ENCODE data around the gene HSDL2.
"Not testable (repeated sequence)": the region's sequence is repeated elsewhere in the genome, so short reads cannot be mapped to it uniquely, and the experiment has no call there.

The HSDL2 gene

DNA sequence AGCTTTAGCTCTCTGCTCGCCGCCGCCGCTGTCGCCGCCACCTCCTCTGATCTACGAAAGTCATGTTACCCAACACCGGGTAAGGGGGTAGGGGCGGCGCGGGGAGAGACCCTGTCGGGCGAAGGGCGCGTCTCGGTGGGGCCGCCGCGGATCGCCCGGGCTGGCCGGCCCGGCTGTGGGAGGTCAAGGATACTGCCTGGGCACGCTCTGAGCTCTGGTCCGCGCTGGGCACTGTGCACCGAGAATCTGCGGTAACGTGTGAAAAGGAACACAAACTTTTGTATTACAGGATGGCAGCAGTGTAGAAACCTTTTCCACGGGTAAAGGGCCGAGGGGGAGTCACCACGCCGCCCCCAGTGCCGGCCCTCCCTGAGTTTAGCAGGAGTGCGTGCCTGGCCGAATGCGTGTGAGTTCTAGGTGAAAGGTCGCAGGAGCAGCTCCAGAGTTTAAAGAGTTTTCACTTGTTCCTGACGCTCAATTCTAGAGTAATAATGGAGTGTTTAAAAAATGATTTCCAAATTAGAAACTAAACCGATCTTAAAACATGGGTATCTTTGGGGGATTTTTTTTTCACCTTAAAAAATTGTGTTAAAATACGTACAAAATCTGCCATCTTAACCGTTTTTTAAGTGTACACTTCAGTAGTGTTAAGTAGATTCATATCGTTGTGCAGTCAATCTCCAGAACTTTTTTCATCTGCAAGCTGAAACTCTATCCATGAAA lies at the start of gene HSDL2:
HSDL2 (plus strand) TSS at position 7 of the 723 bp plus-strand sequence; CDS start at position 63, 56 bp downstream.
- DNase-seq = no peak

DNA sequence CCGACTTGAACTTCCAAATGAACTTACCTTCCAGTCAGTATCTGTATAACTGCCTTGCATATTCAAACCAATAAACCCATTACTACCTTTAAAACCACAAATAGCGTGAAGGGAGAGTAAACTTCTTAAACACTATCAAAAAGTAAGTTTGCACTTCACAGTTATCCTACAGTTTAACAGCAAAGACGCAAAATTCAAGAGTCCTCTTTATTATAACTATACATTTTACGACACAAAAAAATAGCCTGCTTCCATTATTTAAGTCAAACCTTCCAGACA lies 48.3 kb upstream of the HSDL2 start:
- no peak for DNase-seq

DNA sequence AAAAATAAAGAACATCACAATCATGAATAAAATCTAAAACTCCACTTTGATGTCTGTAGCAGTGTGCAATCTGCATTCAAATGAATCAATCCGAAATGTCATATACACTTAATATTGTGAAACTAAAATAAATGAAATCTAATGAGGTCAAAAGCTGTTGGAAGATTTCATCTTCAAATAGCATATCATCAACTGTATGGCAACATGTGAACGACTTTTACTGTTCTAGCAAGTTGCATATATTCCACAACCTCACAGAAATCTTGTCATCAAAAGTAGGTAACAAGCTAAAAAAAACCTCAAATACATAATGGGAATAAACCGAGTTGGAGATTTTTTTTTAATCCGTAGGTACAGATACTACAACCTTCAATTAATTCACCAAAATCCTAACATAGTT lies 47.7 kb upstream of the HSDL2 start:
- no peak for DNase-seq

DNA sequence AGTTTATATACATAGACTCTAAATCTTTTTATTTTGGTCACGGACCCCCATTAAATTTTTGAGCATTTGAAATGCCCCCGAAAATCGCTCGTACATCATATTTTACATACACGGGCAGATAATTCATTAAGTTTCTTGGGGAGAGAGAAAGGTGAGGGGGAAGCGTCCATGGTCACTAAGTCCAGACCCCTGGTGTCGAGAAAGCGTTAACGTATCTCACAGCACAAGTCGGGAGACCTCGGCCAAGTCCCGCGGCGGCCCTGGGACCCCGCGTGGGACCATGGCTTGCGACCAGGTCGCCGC lies 47.3 kb upstream of the HSDL2 start:
- DNase-seq = no peak

DNA sequence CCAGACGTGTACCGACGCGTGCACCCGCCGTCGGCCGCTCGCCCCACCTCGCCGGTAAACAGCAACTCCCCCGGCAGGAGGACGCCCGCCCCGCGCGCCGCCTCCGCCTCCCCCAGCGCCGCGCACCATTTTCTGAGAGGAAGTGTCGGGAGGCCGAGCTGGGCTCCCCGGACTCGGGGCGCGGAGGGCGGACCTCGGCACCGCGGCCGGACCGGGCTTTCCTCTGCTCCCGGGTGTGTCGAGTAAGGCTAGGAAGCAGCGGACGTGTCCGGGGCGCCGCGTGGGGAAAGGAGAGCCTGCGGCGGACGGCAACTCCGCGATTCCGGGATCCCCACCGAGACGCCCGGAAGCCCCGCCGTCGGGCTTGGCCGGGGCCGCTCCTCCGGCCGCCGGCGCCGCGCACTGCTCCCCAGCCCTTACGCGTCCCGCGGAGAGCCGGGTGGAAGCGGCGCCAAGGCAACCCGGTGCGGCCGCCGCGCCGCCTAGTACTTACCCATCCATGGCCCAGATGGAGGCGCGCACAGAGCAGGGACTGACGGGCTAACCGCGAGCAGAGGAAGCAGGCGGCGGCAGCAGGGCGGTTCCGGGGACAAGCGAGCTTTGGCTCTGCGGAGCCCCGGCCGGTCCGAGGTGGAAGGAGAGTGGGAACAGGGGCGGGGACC lies 46.8 kb upstream of the HSDL2 start, which contains the start of gene PTBP3:
PTBP3 (minus strand) TSS at position 643 of the 662 bp plus-strand sequence. CDS start 35,754 bp downstream, outside the sequence.
- peak; percentile 73 to 78 for DNase-seq

DNA sequence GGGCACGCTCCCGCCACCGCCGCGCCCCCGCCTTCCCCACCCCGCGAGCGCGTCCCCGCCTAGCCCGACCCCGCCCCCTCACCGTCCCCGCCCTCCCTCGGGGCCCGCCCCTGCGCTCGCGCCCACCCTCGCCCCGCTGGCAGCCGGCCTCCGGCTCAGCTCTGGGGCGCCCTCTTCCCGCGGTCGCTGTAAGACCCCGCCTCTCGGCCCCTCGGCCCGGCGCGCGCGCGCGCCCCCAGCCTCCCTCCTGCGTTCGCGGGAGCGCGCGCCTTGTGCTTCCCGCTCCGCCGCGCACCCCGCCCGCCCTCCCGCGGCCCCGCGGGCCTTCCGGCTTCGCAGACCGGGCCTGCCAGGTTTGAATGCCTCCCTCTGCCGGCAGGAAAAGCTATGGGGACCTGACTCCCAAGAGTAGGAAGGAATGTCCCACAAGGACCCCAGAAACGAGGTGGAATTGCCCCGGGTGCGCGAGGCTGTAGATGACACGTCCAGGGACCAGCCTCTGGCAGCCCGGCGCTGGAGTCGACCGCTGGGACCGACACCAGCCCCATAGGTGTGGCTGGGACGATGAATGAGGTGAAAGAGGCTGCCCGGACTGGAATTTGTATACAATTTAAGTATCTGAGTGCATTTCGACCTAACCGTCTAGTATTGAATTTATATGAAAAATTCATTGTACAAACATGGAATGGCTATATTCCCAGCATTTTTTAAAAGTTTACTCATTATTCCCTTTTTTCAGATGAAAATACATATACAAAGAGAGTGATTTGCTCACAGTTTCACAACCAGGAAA lies 46.1 kb upstream of the HSDL2 start:
- DNase-seq = peak; percentile 92

DNA sequence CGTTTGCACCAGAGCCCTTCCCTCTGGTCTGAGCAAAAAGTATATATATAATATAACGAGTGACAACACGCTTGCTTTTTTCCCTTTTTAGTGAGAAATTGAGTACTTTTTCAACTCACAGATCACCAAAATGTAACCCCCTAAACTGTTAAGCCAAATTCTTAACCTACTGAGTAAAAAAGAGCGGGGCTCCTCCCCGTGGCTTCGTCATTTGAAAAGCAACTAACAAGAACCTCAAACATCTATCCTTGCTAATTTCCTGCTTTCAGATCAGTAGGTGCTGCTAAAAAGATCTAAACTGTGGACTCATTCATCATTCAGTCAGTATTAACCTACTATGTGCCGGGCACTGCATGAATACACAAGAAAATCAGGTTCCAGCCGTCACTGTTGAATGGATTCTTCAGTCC lies 45.5 kb upstream of the HSDL2 start:
- no peak for DNase-seq

DNA sequence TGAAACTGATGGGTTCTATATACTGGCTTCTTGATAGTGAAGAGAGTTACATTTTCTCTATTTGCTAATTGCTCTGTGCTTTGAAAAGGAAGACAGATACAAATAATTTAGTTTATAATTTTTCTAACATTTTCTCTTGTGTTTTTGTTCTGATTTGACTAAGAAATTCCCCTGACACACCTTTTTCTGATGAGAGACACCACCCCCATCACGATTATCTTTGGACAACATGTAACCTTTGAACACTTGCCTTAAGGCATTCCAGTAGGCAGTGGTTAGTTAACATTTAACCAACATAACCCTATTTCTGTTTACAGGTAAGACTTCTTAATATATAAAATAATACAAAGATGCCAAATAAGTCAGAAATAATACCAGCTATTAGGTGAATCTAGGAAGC lies 42.4 kb upstream of the HSDL2 start:
- no peak for DNase-seq

DNA sequence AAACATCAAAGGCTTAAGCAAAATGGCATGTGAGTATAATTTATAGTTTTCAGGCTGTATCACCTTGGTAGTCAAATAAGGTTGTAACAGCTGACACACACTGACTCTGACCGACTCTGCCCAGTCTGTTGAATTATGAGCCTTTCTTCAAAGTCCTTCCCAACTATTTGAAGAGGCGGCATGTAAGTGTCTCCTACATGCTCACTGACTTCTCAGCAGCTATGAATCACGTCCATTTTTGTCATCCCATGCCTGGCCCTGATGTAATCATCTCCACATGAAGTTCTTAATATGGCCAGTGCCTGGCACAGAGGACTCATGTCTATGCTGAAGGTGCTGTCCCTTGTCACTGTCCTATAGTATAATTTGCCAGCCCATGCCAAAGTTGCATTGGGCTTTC lies 41.3 kb upstream of the HSDL2 start:
- DNase-seq = no peak

DNA sequence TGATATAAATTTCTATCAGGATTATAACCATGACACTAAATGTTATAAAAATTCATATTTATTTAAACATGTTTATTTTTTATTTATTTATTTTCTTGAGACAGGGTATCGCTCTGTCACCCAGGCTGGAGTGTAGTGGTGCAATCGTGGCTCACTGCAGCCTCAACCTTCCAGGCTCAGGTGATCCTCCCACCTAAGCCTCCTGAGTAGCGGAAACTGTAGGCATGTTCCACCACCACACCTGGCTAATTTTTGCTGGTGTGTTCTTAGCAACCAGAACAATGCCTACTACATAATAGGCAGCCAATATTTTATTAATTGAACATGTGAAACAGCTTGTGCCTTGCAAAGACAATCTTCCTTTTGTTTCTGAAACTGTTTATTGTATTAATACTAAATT lies 40.0 kb upstream of the HSDL2 start:
- DNase-seq = no peak

DNA sequence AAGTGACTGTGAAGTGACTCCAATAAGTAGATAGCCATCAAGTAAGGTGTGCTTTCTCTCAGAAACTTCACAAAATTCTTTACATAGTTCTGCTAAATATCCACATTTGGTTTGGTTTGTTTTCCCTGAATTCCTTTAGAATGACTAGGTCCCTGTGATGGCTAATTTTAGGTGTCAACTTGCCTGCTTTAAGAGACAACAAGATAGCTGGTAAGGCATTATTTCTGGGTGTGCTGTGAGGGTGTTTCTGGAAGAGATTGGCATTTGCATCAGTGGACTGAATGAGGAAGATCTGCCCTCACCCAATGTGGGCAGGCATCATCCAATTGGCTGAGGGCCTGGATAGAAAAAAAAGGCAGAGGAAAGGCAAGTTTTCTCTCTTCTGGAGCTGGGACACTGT lies 38.2 kb upstream of the HSDL2 start:
- no peak for DNase-seq

DNA sequence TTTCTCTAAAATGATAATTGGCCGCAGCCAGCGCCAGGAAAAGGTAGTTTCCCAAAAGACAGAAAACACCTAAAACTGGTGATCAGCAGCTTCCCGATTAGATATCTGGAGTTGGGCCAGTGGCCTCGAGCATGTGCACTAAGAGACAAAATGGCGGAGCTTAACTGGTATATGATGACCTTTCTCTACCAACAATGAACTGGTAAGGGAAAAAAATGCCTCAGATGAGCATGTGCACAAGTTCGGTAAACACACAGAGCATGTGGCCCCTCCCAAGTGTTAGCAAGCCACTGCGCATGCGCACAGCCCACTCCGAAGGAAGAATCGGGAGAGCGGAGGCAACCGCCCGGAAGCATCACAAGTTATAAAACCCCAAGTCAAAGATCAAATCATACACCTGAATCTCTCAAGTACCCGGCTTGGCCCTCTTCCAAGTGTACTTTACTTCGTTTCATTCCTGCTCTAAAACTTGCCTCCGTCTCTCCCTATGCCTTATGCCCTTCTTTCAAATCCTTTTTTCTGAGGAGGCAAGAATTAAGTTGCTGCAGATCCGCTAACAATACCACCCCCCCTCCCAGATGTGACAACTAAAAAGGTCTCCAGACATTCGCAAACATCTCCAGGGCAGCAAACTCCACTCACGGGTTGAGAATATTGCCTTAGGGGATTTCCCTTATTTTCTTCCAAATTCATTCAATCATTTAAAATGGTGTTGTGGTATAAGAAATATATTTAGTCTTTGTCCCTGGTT lies 31.5 kb upstream of the HSDL2 start:
- DNase-seq = no peak

DNA sequence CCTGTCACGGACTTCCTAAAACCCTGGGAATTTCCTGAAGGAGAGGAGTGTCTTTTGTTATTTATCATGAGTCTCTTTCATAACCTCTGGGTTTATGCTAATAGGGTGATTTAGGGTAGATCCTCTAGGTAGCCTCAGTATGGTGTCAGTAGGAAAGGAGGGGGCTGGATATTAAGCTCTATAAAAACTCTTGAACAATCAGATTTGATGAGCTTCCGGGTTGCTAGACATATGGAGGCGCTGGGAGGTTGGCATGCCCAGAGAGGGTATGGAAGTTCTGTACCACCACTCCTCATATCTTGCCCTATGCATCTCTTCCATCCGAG lies 30.9 kb upstream of the HSDL2 start:
- no peak for DNase-seq

DNA sequence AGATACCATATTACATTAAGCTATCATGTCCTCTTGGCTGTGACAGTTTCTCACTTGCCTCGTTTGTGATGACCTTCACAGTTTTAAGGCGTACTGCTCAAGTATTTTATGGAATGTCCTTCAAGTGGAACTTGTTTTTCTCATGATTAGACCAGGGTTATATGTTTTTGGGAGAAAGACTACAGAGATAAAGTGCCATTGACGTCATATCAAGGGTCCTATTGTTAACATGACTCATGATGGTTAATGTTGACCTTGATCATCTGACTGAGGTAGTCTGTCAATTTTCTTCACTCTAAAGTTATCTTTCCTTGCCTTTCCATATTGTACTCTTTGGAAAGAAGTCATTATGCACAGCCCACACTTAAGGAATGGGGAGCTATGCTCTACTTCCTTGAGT lies 28.7 kb upstream of the HSDL2 start:
- DNase-seq = no peak

DNA sequence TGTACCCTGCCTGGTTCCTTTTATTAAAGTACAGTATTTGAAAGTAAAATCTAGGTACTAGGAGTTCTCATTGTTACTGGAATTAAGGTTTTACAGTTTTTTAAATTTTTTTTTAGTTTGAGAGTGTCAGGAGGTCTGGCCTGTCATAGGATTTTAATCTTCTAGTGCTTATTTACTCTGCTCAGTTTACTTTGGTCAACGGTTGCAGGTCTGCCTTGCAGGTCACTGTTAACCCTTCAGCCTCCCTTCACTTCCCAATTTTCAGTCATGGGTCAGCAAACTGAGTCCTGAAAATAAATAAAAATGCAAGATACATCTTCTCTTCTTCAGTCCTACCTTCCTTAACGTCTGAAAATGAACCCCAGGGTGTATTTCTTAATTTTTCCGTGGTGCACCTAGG lies 27.7 kb upstream of the HSDL2 start:
- DNase-seq = no peak

DNA sequence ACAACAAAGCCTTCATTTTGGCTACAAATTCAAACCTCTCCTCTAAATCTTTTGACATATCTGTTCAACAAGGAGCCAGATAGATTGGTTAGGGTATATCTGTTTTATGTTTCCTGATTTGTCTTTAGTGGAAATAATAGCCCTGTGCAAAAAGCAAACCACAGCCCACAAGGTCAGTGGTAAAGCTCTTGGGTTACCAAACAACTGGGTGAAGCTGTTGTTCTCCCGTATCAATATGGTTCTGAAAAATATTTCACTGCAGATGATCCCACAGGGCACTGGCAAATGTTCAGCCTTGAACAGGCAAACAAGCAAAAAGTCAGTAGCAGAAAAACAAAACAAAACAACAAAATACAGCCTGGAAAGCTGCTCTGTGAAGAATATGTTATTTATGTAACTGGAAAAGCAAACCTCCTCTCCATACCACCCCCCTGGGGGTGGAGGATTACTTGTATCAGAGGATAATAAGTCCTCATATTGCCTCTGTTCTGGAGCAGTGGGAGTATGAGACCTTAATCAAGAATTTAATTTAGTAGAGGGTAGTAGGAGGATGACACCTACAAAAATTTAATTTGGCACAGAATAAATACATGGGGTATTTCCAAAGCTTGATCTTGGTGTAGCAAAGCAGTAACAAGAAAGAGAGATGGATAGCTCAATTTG lies 25.7 kb upstream of the HSDL2 start:
- no peak for DNase-seq

DNA sequence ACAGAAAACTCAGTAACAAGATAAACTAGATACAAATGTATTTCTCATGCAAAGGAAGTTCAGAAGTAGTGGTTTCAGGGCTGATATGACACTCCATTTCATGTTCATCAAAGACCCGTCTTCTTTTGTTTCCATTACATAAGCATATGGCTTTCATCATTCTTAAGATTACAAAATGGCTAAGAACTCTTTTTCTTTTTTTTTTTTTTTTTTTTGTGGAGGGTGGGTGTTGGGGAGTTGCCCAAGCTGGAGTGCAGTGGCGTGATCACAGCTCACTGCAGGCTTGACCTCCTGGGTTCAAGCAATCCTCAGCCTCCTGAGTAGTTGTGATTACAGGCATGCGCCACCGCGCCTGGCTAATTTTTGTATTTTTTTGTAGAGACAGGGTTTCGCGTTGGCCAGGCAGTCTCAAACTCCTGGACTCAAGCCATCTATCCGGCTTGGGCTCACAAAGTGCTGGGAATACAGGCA lies 24.4 kb upstream of the HSDL2 start:
- DNase-seq = no peak

DNA sequence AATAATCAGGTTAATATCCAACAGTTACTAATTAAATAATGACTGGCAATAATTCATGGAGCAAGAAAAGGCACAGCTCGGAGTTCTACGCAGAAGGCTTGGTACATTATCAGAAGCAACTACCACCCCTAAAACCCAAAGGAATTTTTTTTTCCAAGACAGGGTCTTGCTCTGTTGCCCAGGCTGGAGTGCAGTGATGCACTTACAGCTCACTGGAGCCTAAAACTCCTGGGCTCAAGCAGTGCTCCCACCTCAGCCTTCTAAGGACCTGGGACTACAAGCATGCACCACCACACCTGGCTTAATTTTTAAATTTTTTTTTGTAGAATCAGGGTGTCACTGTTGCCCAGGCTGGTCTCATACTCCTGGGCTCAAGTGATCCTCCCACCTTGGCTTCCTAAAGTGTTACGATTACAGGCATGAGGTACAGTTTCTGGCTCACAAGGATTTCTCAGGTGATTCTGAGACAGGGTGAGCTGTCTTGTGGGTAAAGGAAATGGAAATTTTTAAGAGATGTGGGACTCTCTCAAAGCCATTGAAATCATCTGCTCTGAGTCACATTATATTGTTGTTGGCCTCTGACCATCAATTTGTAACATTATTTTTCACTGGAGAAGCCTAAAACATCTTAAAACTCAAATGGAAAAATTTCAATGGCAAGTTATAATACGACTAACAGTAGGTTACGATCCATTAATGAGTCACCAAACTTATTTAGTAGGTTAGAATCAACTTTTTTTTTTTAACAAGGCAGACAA lies 19.7 kb upstream of the HSDL2 start:
- no peak for DNase-seq

DNA sequence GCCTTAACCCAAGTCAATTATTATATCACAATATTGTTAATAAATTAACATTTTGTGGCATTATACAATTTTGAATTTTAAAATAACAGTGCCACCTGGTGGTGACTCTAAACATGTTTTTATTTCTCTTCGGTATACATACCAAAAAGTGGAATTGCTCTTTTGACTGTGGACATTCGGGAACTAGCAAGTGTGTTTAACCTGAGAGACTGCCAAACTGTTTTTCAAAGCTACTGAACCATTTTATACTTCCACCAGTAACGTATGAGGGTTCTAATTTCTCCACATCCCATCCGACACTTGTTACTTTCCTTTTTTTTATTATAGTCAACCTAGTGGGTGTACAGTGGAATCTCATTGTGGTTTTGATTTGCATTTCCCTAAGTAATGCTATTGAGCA lies 18.3 kb upstream of the HSDL2 start:
- no peak for DNase-seq

DNA sequence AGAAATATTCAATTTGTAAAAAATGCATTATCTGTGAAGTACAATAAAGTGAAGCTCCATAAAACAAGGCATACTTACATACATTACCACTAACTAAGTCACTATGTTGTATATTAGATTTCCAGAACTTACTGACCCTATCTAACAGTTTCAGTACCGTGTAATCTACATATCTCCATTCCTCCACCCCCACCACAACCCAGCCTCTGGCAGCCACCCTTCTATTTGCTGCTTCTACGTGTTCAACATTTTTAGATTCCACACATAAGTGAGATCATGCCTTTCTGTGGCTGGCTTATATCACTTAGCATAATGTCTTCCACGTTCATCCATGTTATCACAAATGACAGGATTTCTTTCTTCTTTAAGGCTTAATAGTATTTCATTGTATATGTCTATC lies 15.1 kb upstream of the HSDL2 start:
- DNase-seq = no peak

DNA sequence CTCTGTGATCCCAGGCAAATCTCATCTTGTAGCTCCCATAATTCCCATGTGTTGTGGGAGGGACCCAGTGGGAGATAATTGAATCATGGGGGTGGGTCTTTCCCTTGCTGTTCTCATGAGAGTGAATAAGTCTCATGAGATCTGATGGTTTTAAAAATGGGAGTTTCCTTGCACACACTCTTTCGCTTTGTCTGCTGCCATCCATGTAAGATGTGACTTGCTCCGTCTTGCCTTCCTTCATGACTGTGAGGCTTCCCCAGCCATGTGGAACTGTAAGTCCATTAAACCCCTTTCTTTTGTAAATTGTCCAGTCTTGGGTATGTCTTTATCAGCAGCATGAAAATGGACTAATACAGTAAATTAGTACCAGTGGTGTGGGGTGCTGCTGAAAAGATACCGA lies 14.7 kb upstream of the HSDL2 start:
- DNase-seq = not testable (repeated sequence)

DNA sequence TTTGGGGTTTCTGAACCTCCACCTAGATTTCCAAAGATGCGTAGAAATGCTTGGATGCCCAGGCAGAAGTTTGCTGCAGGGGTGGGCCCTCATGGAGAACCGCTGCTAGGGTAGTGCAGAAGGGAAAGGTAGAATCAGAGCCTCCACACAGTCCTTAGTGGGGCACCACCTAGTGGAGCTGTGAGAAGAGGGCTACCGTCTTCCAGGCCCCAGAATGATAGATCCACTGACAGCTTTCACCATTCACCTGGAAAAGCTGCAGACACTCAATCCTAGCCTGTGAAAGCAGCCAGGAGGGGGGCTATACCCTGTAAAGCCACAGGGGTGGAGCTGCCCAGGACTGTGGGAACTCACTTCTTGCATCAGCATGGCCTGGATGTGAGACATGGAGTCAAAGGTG lies 13.3 kb upstream of the HSDL2 start:
- no peak for DNase-seq

Measured in SHP77 (cell line).